ENCODE measurements around the gene NRAS.

The NRAS gene

GRCh38 chr1:114725230-114725629 lies 8.7 kb upstream of the NRAS start:
- no peak for DNase-seq

GRCh38 chr1:114723915-114724314 lies 7.3 kb upstream of the NRAS start:
- no peak for DNase-seq

- DNase-seq = no peak
Measured at GRCh38 chr1:114723457-114723856, 6.9 kb upstream of the NRAS start.

- DNase-seq = no peak
Measured at GRCh38 chr1:114720492-114720891, 3.9 kb upstream of the NRAS start.

GRCh38 chr1:114719424-114719787 lies 2.8 kb upstream of the NRAS start:
- DNase-seq = no peak

- no peak for DNase-seq
Measured at GRCh38 chr1:114718661-114719423, 2.3 kb upstream of the NRAS start.

- no peak for DNase-seq
Measured at GRCh38 chr1:114715952-114716303, 643 bp downstream of the NRAS start.

- DNase-seq = no peak
Measured at GRCh38 chr1:114712977-114713376, 3.6 kb downstream of the NRAS start.

- DNase-seq = no peak
Measured at GRCh38 chr1:114710360-114710759, 6.2 kb downstream of the NRAS start.

- DNase-seq = no peak
Measured at GRCh38 chr1:114707604-114708003, 9.0 kb downstream of the NRAS start.

GRCh38 chr1:114703242-114703641 lies 13.3 kb downstream of the NRAS start:
- DNase-seq = no peak

- DNase-seq = no peak
Measured at GRCh38 chr1:114702737-114703136, 13.8 kb downstream of the NRAS start.

- no peak for DNase-seq
Measured at GRCh38 chr1:114701931-114702330, 14.6 kb downstream of the NRAS start.

GRCh38 chr1:114700036-114700600 lies 16.5 kb downstream of the NRAS start:
- no peak for DNase-seq

GRCh38 chr1:114696810-114697209 lies 19.8 kb downstream of the NRAS start:
- DNase-seq = no peak

- DNase-seq = no peak
Measured at GRCh38 chr1:114695430-114696058, 21.0 kb downstream of the NRAS start, which contains the start of gene AMPD1. Gene AMPD1, minus strand, starts transcription at chr1:114695546. Its CDS starts 75 bp downstream, at chr1:114695471.

GRCh38 chr1:114694540-114695310 lies 21.8 kb downstream of the NRAS start:
- no peak for DNase-seq

- no peak for DNase-seq
Measured at GRCh38 chr1:114692947-114693346, 23.6 kb downstream of the NRAS start.

- no peak for DNase-seq
Measured at GRCh38 chr1:114691061-114691460, 25.5 kb downstream of the NRAS start.

- no peak for DNase-seq
Measured at GRCh38 chr1:114690148-114690547, 26.4 kb downstream of the NRAS start.

GRCh38 chr1:114688526-114688925 lies 28.0 kb downstream of the NRAS start:
- DNase-seq = no peak

- DNase-seq = no peak
Measured at GRCh38 chr1:114685851-114686250, 30.7 kb downstream of the NRAS start.

- no peak for DNase-seq
Measured at GRCh38 chr1:114677691-114678090, 38.9 kb downstream of the NRAS start.

GRCh38 chr1:114676115-114676514 lies 40.5 kb downstream of the NRAS start:
- DNase-seq = no peak
